Germinal center (tissue), 1 donor: ENCODE measurements around the gene COL28A1.
A peak's percentile ranks its signal among the peaks of the same experiment; 100 is the strongest.
"Not testable (repeated sequence)": the region's sequence is repeated elsewhere in the genome, so short reads cannot be mapped to it uniquely, and the experiment has no call there.

Source experiments
- DNase-seq: peaks from one replicate; pipeline ENCODE4 v3.0.0; 2012; ENCODE audit warnings: mixed read lengths, low spot score

COL28A1 gene

DNA sequence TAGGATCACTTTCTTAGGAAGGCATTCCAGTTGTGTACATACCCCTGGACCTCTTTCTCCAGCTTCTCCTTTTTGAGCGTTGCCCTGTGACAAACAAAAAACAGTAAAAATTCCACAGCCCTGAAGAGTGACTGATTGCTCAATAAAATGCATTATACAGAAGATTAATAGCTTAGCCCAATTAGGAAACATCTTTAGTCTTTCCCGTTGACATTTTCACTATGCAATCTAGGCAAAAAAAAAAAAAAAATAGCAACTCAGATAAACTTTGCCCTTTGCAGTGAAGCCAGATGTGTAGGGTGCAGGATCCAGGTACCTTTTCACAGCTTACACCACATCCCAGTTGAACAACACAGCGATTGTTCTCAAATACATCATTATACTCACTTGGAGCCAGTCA, 17.9 kb downstream of the COL28A1 start:
- no peak for DNase-seq

GRCh38 chr7:7516662-7517061, 19.0 kb downstream of the COL28A1 start:
- DNase-seq: no peak

DNA sequence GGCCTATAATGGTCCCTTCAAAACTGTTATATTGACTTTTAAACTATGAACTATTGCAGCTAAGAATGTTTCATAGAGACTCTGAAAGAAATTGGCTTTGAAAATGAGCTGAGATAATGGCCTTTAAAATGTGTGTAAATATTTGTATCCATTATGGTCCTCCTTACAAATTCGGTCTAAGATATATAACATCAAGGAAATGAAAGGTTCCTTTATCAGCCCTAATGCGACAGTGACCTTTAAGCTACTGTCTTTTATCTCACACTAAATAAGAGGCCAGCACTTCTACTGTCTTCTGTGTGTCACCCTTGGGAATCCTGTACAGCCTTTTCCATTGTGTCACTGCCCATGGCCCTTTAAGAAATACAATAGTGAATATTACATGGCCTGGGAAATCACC, 19.5 kb downstream of the COL28A1 start:
- DNase-seq: no peak

GRCh38 chr7:7512861-7513597, 22.6 kb downstream of the COL28A1 start:
- no peak for DNase-seq

DNA sequence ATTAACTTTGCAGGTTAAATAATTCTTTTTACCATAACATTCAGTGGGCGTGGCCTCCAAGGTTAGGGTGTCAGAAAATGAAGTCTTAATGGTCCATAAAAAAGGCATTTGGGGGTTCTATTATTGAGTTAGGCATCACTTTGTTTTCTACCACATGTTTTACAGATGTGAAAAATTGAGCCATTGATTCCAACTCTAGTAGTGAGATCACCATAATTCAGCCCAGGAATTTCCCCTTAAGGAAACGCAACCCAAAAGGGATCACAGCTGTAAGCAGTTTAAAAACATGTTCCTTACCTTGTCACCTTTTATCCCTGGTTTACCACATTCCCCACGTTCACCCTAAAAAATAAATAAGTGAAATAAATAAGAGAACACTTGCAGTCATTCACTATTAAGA, 24.9 kb downstream of the COL28A1 start:
- no peak for DNase-seq

GRCh38 chr7:7505915-7506314, 29.8 kb downstream of the COL28A1 start:
- DNase-seq: no peak

- no peak for DNase-seq
These were observed 30.6 kb downstream of the COL28A1 start for GRCh38 chr7:7504910-7505704.

- DNase-seq: no peak
These were observed 35.8 kb downstream of the COL28A1 start for GRCh38 chr7:7499892-7500291.

GRCh38 chr7:7498856-7499255, 36.8 kb downstream of the COL28A1 start:
- no peak for DNase-seq

GRCh38 chr7:7496311-7496710, 39.4 kb downstream of the COL28A1 start:
- DNase-seq: no peak

- no peak for DNase-seq
These were observed 40.5 kb downstream of the COL28A1 start for GRCh38 chr7:7495171-7495570.

- DNase-seq: no peak
These were observed 44.6 kb downstream of the COL28A1 start for GRCh38 chr7:7491044-7491443.

DNA sequence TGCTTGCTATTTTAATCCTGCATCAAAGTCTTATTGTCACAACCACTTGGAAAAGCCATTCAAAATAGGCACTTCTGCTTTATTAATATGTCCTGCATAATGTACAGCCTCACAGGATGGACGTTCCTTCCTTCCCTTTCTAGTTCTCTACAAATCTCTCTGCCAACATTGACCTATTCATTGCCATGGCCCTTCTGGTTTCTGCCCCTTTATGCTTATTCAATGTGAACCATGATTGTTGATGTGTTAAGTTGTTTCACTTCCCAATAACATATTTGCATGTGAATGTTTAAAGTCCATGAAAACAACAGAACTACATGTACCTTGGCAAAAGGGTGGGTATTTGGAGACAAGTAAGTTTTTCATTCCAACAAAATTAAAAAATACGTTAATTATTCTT, 45.7 kb downstream of the COL28A1 start:
- peak; percentile 2 for DNase-seq

DNA sequence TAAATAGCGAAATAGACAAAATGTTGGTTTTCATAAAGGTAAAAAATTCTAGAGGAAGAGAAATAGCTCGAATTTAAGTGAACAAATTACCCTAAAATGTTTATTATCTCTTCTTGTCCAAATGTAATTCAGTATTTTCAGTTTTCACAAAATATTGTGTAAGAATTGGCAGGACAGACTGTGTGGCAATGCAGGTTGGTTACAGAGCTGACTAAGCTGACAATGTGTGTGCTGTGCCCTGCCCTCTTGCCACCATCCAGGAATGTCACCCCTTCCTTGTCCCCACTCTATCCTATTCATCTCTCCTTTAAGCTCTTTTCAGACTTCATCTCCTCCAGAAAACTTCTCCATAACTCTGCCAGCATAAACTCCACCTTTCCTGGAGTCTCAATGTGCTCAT, 46.1 kb downstream of the COL28A1 start:
- no peak for DNase-seq

- no peak for DNase-seq
These were observed 49.3 kb downstream of the COL28A1 start for GRCh38 chr7:7486362-7486761.

DNA sequence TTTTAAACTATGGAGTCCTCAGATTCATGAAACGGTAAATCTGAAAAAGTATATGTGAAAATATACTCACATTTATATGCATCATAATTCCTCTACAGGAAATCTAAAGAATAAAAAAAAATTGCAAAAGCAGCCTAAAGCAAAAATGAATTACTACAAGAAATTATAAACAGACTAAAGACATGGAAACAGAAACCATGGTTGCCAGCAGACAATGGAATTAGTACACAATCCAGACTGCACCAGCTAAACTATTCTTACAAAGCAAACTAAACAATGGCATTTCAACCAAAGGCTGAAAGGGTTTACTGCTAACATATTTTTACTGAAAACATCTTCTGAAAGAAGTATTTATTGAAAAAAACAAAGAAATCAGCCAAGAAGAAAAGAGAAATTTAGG, 51.6 kb downstream of the COL28A1 start:
- DNase-seq: no peak

- no peak for DNase-seq
These were observed 53.9 kb downstream of the COL28A1 start for GRCh38 chr7:7481802-7482201.

GRCh38 chr7:7479275-7479805, 56.3 kb downstream of the COL28A1 start:
- no peak for DNase-seq

GRCh38 chr7:7478569-7478968, 57.1 kb downstream of the COL28A1 start:
- no peak for DNase-seq

- not testable (repeated sequence) for DNase-seq
These were observed 58.0 kb downstream of the COL28A1 start for GRCh38 chr7:7477641-7478040.

GRCh38 chr7:7476381-7476780, 59.3 kb downstream of the COL28A1 start:
- no peak for DNase-seq

- no peak for DNase-seq
These were observed 60.1 kb downstream of the COL28A1 start for GRCh38 chr7:7475601-7476000.

GRCh38 chr7:7474436-7474835, 61.2 kb downstream of the COL28A1 start:
- no peak for DNase-seq
